HL-60/S4 treated with retinoic acid at 250 ng/mL for 4 days and 3 days (cell line): ENCODE results near the gene KIAA0319L.

Experiments used
- in situ Hi-C: fragments of 300-500 bp; cut with MboI; formaldehyde crosslinking; loops from 2 replicates; pipeline ENCODE4 v1.7.0; 2022; ENCODE audit warnings: low sequenced_read_pairs

Gene KIAA0319L

DNA sequence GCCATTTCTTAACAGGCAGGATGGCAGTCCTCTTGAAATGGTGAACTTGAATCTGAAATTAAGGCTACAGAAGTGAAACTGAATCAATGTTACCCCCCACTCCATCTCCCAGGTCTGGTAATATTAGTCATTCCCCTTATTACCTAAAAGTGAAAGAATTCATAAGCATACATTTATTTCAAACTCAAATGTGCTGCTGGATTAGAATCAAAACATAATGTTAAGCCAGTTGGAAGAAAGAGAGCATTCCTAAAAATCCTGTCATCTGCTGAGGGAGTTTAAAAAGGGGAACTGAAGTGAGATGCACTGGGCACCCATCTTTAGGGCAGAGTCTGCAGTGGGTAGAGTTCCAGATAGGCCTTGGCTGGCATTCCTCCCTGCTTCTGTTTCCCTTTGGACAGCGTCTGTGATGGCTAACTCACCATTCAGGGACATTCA lies 17.4 kb downstream of the KIAA0319L start:
- in situ Hi-C loops: no loop called here

DNA sequence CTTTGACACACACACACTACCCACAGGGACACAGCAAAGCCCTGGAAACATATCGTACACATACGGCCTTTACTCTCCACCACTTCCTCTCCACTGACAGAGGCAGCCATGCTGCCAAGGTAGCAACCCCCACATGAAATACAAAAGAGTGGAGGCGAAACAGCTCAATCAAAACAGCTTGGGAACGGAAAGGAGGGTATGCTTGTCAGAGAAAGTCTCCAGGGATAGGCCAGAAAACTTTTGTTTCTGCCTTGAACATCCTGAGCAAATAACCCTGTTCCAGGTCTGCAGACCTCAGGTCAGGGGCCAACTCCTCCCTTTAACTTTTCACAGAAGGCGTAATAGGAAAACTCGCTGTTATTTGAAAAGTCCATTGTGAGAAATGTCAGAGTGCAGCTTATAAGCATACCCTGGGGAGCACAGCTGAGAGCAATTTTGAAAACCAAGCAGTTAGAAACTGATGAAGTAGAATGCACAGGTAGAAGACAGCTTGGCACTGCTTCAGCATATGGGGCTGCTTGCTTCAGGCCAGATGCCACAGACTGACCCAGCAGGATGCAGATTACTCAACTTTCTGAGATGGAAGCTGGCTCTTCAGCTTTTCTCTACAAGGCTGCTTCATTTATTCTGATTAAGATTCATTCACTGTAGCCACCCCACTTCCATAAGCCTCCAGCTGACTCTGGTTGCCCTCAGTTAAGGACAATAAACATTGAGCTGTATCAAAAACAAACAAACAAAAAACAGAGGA lies 18.0 kb downstream of the KIAA0319L start:
- in situ Hi-C loops: no loop called here

DNA sequence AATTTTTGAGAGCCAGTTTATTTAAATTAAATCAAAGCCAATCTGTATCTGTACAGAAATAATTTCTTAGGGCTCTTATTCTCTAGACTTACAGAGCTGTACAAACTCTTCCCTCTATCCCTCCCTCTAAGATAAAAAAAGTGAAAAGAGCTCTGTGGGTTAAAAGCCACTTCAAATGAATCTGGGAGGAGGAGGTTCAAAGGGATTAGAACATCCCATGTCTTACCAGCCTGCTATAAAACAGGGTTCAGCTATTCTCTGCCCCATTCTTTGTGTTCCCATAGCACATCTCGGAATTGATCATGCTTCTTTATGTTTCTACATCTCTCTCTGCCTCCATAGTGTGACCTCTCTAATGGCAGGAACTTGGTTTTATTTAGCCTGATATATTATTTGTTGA lies 19.4 kb downstream of the KIAA0319L start:
- in situ Hi-C loops: no loop called here

GRCh38 chr1:35536556-35537162 lies 20.5 kb downstream of the KIAA0319L start:
- in situ Hi-C loops: no loop called here

DNA sequence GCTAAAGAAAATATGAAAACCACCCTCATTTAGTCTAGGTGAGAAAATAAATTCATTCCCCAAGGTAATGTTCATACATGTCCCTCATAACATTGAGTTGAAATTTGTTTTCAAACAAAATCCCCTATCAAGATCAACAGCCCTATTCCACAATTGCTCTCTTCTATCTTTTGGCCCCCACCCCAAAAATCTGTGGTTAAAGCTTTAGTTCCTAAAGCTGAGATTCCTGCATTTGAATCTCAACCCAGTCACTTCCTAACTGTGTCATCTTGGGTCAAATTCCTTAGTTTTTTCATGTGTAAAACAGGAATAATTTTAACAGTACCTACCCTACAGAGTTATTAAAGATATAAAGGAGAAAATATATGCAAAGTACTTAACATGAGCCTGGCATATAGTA lies 22.0 kb downstream of the KIAA0319L start:
- in situ Hi-C loops: no loop called here

DNA sequence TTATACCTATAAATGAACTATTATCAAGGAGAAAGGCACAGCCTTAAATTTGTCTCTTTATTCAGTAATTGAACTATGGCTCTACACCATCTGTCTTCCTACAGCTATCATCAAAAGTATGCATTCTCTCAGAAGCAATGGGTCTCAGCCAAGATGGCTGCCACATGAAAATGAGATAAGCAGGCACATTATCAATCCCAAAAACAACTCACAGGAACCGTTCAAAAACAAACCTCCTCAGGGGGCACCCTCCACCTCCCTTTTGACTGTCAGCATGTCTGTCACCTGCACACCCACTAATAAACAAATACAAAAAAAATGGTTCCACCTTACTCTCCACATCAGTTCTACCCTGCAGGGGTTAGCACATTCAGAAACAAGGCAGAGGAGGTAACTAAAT lies 23.6 kb downstream of the KIAA0319L start:
- in situ Hi-C loops: no loop called here

DNA sequence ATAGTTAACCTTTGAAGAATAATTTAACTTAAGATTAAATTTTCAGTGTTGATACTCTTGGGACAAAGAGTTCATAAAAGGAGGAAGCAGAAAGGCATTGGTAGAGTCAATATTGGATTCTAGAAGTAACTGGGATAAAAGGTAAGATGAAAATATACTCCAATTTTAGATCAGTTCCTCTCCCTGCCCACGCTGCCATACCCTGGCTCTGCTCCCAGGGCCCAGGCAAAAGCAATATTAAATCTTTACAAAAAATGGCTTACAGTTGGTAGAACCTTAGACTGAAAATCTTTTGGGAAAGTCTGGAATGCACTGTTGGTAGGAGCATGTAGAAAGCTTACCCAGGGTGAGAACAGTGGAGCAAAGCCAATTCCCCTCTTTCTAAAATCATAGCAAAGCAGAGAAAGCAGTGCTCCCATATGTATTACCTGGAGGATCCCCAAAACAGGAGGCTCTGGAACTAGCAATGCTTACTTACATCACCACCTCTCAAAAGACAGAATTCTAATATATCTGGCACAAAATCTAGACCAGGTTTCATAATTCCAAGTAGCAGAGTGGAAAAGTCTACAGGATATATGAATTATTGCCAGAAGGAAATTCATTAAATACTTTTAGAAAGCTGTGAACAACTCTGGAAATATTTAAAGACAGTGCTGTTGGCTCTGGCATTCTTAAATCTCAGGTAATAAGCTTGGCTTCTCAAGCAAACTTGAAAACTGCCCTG lies 24.5 kb downstream of the KIAA0319L start:
- in situ Hi-C loops: no loop called here

DNA sequence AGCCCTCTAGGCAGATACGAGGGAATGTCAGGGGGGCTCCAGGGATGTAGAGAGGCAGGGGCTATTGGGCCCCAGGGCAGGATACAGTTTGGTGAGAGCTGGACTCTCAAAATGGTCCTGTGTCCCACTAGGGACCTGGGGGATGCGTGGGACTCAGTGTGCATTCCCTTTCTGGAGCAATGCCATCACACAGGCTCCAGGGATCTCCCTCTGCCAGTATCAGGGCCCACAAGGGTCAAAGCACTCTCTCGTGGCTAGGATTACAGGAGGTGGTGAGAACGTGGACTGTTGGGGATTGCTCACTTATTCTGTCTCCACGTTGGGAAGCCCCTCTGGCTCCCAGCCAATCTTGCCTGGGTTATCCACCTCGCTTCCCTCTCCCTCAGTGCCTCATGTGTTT lies 25.8 kb downstream of the KIAA0319L start:
- in situ Hi-C loops: no loop called here

DNA sequence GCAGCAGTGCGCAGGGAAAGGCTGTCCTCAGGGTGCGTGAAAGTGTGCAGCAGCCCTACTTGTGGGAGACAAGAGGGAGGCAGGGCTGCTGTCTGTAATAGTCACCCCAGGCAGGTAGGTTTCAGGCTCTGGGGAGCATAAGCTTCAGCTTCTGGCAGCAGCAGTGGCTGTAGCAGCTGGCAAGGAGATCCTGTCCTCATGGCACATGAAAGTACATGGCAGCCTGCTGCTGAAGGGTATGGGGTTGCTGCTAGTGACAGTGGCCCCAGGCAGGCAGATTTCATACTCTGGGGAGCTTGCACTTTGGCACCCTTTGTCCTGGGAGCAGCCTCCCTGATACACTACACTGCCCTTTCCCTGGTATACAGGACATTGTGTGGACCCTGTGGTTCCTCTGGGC lies 26.3 kb downstream of the KIAA0319L start:
- in situ Hi-C loops: no loop called here

GRCh38 chr1:35530168-35530567 lies 27.0 kb downstream of the KIAA0319L start:
- in situ Hi-C loops: no loop called here

DNA sequence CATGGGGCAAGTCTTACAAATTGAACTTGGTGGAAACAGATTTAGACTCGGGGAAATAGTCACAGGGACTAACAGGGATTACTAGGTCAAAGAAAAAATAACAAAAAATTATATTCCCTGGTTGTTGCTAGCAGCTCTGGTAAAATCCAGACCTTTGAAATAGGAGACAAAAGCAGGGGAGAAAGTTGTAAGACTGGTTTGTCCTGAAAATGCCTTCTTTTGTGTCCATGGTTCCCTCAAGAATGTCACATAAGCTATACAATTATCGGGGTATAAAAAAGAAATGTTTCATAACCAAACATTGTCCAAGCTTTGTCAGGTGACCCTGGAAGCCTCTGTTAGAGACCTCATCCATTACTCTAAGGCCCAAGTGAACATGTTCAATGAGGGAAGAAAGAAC lies 33.1 kb downstream of the KIAA0319L start:
- in situ Hi-C loops: no loop called here

DNA sequence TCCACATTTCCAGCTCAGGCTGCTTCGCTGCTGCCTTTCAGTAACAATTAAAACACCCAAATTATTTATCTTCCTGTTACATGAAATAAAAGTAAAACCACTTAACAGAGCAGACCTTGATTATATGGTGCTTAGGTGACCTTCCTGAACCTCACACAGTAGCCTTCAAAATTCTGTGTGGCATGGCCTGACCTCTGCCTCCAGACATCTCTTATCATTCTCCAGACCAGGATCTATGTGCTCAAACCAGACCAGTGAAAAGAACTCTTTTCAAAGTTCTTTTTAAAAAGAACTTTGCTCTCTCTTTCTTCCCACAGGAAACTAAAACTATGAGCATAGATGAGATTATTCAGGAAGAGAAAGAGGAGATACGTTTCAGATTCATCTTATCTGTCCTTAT lies 37.8 kb downstream of the KIAA0319L start:
- in situ Hi-C loops: no loop called here

GRCh38 chr1:35518183-35518582 lies 39.0 kb downstream of the KIAA0319L start:
- in situ Hi-C loops: no loop called here

GRCh38 chr1:35511305-35511704 lies 45.9 kb downstream of the KIAA0319L start:
- in situ Hi-C loops: no loop called here

GRCh38 chr1:35509558-35509957 lies 47.6 kb downstream of the KIAA0319L start:
- in situ Hi-C loops: no loop called here

- in situ Hi-C loops: no loop called here
Observed at GRCh38 chr1:35507947-35508346, 49.3 kb downstream of the KIAA0319L start.

DNA sequence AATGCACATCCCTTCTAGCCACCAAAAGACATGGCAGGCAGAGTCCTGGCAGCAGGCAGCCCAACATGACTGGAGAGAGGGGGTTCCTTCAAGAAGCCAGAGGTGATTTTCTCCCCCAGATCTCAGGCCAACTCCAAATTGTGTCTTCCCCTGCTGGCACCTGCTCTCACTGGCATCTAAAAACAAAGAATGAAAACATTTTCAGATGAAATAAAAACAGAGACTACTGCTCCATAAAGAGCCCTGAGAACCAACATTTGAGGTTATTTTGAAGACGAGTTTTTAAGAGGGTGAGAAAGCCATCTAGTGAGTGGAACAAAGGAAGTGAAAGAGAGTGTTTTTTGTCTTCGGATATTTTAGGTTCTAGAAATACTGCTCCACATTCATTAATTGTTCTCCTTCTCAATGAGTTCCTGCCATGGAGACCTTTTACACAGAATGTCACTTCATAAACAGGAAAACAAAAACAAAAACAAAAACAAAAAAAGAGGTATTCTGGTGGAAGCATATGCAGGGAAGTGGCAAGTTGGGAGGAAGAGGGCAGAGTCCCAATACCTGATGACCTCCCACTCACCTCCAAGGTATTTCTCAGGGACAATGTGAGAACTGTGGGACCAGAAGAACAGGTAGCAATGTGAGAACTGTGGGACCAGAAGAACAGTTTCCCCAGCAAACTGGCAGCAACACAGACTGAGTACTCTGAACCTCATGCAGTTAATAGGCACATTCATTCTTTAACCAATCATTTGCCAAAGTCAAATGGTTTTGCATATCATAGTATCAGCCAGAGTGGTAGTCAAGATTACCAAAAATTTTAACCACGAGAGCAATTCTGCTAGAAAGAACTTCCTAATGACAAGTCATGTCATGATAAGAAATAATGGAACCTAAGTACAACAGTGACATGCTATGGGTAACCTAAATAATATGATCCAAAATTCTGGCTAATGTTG lies 50.0 kb downstream of the KIAA0319L start:
- in situ Hi-C loops: no loop called here

DNA sequence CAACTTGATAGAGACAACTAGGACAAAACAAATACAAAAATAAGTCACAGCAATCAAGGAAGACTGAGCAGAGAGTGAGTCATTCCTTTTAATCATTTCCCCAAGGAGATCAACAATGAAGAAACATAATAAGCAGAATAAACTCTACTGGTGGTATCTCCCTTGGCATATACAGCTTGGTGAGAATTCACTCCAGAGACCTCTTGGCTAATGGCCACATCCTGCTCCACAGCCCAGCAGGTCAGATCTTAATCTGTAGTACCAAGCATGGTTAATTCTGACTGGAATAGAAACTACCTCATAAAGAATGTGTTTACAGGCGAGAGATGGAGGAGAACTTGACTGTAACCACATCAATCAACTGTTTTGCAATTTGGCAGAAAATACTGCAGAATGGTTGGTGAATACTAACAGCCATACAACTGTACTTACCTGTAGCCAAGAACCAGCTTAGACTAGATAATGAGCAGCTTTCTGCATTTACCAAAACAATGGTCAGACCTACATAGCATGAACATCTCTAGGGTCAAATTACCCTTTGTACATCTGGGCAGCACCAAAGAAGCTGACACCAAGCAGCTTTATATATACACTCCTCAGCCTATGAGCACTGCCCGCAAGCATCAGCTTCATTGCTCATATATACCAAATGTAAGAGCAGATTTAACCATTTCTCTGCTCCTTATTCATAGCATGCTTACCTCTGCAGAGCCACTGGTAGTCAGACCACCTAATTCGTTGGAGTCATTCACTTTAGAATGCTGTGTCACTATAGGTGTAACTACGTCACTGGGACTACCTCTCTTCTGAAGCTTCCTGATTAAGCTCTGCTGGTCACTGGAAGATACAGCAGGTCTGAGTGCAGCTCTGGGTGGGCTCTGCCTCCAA lies 51.0 kb downstream of the KIAA0319L start:
- in situ Hi-C loops: no loop called here

DNA sequence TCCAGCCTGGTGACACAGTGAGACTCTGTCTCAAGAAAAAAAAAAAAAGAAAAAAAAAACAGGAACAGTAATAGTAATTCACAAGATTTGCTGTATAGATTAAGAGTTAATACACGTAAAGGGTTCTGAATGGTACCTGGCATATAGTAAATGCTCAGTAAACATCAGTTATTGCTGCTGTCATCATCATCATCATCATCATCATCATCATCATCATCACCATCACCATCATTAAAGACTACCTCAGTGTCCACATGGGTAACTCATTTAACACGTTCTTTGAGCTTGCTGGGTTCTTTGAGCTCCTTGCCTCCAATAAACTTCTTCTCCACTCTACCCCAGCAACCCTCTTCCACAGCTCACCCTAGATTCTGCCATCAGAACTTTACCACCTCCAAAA lies 55.0 kb downstream of the KIAA0319L start:
- in situ Hi-C loops: no loop called here

GRCh38 chr1:35500439-35500838 lies 56.8 kb downstream of the KIAA0319L start:
- in situ Hi-C loops: no loop called here
